Hematopoietic multipotent progenitor cell treated with erythropoietin and hydrocortisone succinate and interleukin-3 and kit ligand, for 17 days (in vitro differentiated cells): Measurements from ENCODE around the gene CENPK.
A peak's percentile ranks its signal among the peaks of the same experiment; 100 is the strongest.
"Not testable (repeated sequence)": the region's sequence is repeated elsewhere in the genome, so short reads cannot be mapped to it uniquely, and the experiment has no call there.

ENCODE experiments used
- DNase-seq: peaks from one replicate; pipeline ENCODE4 v3.0.0-alpha.2; 2015; ENCODE audit warnings: low spot score

The CENPK gene

DNA sequence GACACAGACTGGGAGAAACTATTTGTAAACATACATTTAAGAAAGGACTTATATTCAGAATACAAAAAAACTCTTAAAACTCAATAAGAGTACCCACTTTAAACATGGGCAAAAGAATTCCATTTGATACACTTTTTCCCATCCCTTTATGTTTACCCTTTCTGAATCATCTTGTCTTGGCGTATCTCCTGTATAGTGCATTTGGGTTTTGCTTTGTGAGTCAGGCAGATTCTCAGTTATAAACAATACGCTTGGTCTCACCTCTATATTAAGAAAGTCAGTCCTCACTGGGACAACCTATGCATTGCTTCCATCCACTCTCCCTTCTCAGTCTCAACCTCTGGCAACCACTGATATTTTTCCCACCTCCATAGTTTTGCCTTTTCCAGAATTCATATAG, 54.0 kb downstream of the CENPK start:
- no peak for DNase-seq

DNA sequence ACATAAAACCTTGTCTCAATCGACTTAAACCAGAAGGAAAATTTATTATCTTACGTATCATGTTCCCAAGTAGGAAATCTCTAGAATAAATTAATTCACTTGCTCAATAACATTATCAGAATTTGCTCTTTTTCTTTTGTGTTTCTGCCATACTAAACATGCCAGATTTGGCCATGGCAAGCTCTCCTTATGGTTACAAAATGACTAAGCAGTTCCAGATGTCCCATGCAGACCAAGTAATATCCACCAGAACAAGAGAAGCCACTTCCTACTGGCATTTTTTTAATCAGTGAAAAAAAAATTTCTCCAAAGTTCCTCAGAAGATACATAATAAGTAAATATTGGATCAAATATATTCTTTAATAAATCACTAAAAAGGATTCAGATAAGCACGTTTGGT, 56.0 kb downstream of the CENPK start:
- no peak for DNase-seq

DNA sequence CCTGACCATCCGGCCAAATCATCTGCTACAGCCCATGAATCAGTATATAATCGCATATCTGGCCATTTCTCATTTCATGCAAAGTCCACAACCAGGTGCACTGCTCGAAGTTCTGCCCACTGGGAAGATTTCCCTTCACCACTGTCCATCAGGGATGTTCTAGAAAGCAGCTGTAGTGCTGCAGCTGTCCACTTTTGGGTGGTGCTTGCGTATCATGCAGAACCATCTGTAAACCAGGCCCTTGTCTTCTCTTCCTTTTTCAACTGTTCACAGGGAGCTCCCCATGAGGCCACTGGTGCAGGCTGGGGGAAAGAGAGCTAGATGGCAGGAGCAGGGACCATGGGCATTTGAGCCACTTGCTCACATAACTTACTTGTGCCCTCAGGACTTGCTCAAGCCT, 73.8 kb downstream of the CENPK start:
- no peak for DNase-seq

DNA sequence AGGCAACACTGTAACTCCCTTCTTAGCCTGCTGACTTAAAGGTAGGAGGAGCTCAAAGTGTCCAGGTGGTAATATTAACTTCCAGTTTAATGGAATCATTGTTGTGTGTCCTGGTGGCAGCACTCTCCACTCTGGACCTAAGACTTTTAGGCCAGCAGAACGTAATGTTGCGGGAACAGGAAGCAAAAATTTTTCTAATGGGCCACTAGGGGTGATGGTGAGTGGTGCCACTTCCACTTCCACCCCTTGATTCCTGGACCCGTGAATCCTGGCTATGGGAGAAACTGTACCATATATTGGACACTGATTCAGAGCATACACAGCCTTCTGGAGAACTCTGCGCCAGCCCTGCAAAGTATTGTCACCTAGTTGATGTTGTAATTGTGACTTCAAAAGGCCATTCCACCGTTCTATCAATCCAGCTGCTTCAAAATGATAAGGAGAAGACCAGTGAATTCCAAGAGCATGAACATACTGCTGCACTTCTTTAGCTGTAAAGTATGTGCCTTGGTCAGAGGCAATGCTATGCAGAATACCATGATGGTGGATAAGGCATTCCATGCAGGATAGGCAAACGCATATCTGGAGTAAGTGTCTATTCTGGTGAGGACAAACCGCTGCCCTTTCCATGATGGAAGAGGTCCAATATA, 74.8 kb downstream of the CENPK start:
- DNase-seq: not testable (repeated sequence)

DNA sequence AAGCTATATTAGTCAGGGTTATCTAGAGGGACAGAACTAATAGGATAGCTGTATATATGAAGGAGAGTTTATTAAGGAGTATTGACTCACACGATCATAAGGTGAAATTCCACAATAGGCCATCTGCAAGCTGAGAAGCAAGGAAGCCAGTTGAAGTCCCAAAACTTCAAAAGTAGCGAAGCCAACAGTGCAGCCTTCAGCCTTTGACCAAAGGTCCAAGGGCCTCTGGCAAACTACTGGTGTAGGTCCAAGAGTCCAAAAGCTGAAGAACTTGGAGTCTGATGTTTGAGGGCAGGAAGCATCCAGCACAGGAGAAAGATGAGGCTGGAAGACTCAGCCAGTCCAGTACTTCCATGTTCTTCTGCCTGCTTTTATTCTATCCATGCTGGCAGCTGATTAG, 76.2 kb downstream of the CENPK start:
- DNase-seq: not testable (repeated sequence)

DNA sequence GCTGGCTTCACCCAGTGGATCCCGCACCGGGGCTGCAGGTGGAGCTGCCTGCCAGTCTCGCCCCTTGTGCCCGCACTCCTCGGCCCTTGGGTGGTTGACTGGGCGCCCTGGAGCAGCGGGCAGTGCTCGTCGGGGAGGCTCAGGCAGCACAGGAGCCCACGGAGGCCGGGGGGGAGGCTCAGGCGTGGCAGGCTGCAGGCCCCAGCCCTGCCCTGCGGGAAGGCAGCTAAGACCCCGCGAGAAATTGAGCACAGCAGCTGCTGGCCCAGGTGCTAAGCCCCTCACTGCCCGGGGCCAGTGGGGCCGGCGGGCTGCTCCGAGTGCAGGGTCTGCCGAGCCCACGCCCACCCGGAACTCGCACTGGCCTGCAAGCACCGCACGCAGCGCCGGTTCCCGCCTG, 77.6 kb downstream of the CENPK start:
- DNase-seq: no peak

DNA sequence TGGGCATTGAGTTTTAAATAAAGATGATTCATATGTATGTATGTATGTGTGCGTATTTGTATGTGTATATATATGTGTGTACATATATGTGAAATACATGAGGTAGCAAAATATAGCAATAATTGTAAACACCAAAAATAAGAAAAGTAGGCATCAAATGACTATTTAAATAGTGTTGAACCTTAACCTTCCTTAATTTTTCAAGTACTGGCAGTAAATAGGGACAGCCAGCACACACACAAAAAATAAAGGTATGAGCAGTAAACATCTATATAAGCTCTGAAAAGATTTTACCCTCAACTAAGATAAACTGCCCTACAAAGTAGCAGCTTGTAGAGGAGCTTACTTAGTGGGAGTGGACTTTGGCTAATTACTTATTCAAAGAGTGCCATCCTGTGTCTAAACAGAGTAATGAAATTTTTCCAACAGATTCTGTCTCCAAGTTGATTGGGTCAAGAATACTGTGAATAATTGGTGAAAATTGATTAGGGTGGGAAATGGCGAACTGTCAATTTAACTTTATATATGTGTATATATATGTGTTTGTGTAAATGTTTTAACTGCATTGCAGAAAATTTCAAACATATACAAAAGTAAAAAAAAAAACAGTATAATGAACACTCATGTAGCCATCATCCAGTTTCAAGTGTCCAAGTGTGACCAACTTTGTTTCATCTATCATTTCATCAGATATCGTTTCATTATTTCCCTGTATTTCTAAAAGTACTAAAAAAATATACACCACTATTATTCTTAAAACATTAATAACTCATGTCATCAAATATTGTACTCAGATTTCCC, 79.2 kb downstream of the CENPK start:
- DNase-seq: peak; percentile 78

DNA sequence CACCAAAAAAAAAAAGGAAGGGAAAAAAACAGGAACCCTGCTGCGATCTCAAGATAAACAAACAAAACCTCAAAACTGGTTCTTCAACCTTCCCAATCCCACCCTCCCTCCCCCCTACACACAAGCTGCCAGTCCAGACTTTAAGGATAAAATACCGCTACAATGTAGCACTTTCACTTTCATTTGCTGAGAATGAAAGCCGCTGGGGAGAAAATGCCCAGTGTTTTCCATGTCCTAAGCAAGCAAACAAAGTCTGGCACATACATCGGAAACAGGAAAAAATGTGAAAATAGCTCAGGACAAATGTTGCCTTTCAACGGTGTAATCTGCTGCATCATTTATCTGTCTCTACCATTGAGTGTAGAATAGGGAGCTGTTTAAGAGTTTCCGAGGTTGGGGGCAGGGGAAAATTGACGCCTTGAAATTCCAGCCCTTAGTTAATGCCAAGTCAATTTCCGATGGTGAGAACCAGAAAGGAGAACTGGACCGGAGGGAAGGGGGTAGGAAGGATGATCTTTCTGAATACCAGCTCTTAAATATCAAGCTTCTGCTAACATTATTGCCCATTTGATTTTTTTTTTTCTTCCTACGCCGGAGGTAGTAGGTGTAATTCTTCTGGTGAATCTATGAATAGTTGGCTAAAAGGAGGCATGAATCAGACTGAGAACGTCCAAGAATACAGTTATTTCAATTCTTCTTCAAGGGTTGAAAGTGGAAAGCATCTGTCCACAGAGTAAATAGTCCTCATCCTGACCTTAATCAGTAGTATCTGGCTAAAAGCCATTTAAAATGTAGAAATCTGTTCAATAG, 80.0 kb downstream of the CENPK start:
- peak; percentile 65 for DNase-seq

DNA sequence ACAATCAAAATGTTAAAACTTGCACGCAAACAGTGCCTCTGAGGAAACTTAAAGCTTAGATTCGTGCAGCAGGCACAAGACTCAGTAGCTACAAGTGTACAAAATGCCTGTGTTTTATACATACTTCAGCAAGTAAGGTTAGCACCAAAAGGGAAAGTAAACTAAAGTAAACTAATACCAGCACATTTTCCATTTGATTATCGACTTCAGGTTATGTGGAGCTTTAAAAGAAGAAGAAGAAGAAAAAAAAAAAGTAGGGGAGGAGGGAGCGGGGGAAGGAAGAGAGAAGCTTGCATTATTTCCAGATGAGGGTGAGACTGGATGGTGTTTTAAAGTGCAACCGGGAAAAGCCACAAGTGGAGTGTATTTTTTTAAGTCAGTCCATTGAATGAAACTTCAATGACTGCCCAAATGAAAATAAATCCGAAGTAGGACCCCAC, 80.7 kb downstream of the CENPK start:
- peak; percentile 57 for DNase-seq

DNA sequence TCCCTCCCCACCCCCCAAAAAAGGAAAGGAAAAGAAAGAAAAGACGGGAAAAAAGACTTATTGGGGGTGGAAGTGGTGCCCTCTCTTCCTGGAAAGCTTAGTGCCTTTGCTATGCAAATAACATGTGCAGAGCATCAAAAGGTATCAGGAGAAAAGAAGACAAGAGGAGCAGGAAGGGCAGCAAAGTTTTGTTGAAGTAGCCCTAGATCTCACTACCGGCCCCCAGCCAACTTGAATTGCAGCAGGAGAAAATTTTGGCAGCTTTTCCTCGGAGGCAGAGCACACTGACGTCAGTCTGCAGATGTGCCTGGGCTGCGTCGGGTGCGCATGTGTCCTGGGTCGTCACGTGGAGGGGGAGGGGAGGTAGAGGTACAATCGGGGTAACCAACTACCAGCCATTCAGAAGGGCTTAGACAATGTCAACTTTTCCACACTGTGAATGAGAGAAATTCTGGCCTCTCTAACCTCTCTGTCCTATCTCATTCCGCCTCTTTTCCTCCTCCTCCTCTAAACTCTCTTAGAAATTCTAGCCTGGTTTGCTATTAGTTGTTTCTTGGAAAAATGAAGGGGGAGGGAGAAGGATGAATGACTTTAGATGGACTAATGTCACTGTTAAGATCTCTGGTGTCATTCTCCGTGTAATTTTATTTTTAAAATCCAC, 81.2 kb downstream of the CENPK start, which contains the start of gene ADAMTS6:
ADAMTS6 (minus strand) TSS at position 286 of the 661 bp plus-strand sequence. CDS start 8,247 bp downstream, outside the sequence.
- DNase-seq: peak; percentile 84

DNA sequence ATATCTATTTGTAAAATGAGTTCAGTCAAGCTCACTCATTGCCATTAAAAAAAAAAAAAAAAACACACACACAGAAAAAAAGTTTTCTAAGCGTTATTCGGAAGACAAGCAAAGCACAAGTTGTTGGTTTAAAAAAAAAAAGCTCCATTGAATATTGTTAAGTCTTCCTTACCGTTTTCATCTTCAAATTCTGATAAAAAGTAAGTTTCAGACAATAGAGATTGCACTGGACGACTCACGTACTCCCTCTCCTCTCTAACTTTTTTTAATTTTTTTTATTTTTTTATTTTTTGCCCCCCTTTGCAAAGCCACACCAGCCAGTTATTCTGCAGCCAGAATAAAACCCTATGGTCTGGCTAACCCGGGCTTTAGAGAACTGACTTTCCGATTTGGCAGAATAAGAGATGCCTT, 81.8 kb downstream of the CENPK start:
- DNase-seq: peak; percentile 26

DNA sequence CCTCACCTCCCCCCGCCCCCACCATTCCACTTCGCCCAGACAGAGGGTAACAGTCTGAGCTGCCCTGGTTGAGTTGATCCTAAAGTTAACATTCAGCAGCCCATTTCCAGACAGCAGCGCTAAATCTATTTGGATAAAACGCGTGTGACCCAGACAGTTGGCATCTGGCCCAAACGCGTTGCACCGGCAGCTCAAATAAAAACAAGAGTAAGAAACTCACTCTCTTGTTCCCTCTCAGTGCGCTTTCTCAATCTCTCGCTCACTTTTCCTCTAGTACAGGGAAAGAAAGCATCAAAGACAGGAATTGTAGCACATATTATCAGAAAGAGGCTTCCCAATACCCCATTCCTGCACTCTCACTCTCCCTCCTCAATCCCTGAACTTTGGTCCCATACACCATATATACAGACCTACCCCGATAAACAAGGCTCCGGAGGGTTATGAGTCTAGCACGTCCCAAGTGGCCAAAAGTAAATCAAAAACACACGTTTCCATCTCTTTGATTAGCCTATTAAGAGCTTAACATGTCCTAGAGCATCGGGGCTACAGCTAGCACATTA, 82.6 kb downstream of the CENPK start:
- DNase-seq: peak; percentile 85

DNA sequence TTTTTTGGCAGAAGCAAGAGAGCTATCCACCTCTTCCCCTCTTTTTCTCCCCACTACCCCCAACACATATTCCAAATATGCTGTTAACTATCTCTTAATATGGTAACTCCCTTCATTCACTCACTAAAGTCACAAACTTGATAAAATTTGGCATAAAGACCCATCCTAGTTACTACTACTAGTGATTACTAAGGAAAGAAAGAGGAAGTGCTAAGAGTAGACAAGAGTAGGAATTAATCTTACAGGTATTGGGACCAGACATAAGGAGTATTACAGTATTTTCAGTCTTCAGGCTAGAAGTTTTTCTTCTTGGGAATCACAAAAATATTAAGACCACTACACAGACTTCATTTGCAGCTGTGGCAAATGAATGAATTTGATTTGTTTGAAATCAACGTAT, 83.4 kb downstream of the CENPK start:
- DNase-seq: no peak

DNA sequence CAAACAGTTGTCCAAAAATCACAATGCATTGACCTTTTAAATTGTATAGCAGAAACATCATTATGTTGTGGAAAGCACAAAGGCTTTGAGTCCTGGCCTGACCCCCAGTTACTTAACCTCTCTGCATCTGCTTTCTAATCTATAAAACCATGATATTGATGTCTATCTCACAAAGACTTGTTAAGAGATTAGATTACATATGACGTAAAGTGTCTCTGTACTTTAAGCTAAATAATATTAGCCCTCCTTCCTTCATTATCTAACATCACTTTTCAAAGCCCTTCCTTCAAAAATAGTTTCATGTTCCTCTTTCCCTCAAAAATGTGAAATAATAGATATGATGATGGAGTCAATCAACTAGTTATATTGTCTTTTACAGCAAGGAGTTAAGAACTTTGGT, 84.6 kb downstream of the CENPK start:
- no peak for DNase-seq

DNA sequence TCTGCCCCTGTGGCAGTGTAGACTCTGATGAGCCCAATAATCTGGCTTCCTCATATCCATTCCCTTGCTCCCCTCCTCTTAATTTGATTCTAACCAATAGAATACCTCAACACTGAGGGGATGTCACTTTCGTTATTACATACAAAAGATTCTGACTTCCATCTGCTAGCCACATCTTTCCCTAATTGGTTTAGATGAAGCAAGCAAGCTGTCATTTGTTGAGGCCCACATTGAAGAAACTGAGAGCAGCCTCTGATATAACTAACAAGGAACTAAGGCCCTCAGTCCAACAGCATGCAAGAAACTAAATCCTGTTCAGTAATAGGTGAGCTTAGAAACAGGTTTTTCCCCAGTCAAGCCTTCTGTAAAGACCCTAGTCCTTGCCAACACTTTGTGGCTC, 87.1 kb downstream of the CENPK start:
- no peak for DNase-seq

DNA sequence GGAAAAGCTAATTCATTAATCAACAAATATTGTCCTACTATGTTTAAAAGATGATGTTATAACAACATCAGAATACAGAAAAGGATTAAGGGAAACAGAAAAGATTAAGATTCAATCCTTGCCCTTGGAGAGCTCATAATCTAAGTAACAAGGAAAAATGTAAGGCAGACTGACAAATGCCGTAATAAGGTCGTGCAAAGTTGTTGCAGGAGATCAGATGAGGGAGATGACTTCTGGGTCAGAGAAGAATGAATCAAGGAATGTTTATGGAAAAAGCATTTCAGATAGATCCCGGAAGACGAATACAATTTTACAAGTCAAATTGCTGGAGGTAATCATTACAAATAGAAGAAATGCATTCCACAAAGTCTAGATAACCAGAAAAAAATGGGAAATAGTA, 87.6 kb downstream of the CENPK start:
- no peak for DNase-seq

DNA sequence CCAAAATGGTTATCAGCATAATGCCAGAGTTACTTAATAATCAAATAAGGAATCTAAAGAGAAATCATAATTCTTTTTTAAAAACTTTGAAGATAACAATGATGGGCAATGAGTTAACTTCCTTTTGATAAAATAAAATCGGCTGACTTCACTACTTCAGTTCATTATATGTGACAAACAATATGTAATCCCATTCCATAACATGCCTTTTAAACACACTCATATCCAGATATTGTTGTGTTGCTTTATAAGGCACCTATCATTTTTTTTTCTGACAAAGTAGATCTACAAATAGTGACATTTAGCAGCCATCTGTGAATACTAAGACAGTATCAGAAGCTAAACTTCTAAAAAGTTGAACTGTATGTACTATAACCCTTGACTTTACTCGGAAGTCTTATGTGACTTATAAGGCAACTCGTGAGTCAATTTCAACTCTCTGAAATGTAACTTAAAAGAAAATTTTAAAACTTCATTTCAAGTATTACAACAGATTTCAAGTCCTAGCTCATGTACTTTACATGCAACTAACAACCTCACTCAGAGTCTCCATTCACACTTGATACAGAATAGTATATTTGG, 88.7 kb downstream of the CENPK start:
- no peak for DNase-seq

DNA sequence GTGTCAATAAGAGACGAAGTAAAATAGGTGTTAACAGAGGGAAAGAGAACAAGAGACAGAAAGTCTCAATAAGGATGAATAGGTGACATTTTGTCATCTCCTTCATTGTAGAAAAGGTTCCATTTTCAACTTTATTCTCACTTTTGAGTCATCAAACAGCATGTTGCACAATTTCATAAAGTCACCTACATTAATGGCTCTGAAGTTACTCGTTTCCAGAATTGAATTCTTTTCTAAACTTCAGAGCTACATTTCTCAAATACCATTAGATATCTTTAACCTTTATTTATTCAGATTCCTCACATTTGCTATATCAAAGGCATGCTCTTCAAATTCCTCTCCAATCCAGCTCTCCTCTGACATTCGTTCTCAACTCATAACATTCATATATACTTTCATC, 94.3 kb downstream of the CENPK start:
- no peak for DNase-seq
